Left ventricle myocardium superior (tissue), 1 donor: ENCODE measurements around the gene PIRT. TPM values are rescaled to one million over a fixed set of nuclear protein-coding genes. Genes with fewer than 3 reads are reported as not detected.
A peak's percentile ranks its signal among the peaks of the same experiment; 100 is the strongest.

Experiments used
- ATAC-seq: fragments of 200-7000 bp; cut with Tn5 transposase; one replicate; pipeline ENCODE4 v1.9.1; 2020; ENCODE audit warnings: mild to moderate bottlenecking, moderate library complexity
- DNase-seq: peaks from one replicate; pipeline ENCODE4 v3.0.0-alpha.2; 2020
- intact Hi-C: fragments of 100-400 bp; cut with micrococcal nuclease; formaldehyde crosslinking; loops from one replicate; pipeline ENCODE4 v1.11.0; 2022
- total RNA-seq: library from RNA; stranded (reverse); fragmentation: NEBNext Ultra II Directional; extraction: Animal tissue kit (Norgen Biotek cat#: 25700); gene quantifications from one replicate; pipeline ENCODE4 v1.2.1, GENCODE V29; 2021
- donor health status: DM: no; HTN: yes; CAD: no; lungs with severe emphysema.

The PIRT gene
- total RNA-seq, 1 donor from 2014 or later = not detected

DNA sequence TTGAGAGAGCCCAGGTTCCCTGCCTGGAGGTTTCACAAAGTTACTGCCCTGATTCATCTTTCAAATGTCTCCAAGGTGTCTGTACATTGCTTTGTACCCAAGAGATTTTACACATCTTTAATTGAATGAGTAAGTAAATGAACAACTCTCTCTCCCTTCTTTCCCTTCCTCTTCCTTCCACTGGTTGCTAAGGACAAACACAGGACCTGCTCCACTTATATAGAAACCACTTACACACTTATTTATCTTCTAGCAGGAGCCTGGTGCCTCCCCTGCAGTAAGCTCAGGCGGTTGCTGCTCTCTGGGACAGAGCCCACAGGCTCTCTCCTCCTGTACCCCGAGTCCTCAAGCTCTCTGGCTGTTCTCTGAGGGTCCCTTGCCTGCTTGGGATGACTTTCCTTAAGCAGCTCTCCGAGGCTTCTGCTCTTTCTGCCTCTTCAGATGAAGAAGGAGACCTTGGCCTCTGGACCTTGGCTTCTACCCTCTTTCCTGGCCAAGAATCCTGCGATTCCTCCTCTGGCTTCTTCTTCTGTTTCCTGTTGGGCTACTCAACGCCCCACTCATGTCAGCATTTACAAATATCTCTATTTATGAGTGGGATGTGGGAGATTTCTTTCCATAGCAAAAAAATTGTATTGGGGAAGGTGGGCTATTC, 9.9 kb downstream of the PIRT start:
- DNase-seq = no peak
- intact Hi-C loops = no loop called here
- ATAC-seq = no peak

DNA sequence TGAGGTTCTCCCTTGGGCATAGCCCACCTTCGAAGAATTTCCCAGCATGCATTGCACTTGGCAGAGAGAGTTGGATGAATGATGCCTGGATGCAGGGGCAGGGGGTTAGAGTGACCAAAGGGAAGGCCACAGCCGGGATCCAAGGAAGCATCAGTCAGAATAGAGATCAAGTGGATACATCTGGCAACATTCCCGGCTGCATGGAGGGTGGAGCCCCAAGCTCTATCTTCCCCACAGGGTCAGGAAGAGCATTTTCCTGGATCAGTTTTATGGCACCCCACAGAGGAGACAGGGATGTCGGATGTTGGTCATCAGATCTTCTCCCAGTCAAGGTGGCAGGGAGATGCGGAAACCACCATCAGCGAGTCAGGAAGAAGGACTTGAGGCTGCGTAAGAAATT, 13.0 kb downstream of the PIRT start:
- no peak for DNase-seq
- intact Hi-C loops = no loop called here
- ATAC-seq = no peak

DNA sequence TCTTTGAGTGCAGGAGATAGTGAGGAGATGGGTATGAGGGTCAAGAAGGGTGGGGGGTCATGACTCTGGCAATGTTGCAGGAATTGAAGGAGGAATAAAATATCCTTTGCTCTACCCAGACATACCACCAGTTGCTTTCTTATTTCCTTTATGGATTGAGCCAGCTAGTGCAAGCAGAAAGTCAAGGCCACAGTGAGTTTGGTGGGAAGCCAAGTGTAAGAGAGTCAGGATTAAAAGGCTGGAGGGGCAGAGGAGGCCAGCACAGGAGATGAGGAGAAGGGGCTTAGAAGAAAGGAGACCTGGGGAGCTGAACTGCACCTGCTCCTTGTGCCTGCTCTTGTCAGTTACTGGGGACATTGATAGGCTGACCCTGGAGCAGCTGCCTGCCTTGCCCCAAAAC, 16.1 kb downstream of the PIRT start:
- ATAC-seq (no peak), DNase-seq (no peak)
- intact Hi-C loops = no loop called here

- DNase-seq = no peak
Measured at GRCh38 chr17:10821054-10821453, 16.8 kb downstream of the PIRT start.

GRCh38 chr17:10815319-10815718, 22.6 kb downstream of the PIRT start:
- DNase-seq (no peak), ATAC-seq (no peak)
- intact Hi-C loops = no loop called here

More at GRCh38 chr17:10821054-10821453, 16.8 kb downstream of the PIRT start:
- intact Hi-C loops = no loop called here
- no peak for ATAC-seq

- ATAC-seq (no peak), DNase-seq (no peak)
- intact Hi-C loops = no loop called here
Measured at GRCh38 chr17:10814075-10814474, 23.8 kb downstream of the PIRT start.

- peak; percentile 74 for DNase-seq
- peak; percentile 90 for ATAC-seq
- intact Hi-C loops = no loop called here
Measured at GRCh38 chr17:10812674-10813073, 25.2 kb downstream of the PIRT start.

DNA sequence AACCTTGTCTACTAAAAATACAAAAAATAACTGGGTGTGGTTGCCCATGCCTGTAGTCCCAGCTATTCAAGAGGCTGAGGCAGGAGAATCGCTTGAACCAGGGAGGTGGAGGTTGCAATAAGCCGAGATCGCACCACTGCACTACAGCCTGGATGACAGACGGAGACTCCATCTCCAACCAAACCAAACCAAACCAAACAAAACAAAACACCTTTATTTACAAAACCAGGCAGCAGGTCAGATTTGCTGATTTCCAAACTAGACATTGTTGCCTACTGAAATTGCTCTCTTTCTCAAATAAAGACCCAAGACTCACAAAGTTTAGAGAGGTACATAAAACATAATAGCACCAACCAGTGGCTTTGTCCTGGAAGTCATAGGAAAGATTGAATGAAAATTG, 28.3 kb downstream of the PIRT start:
- DNase-seq = no peak
- no peak for ATAC-seq
- intact Hi-C loops = no loop called here

- DNase-seq (no peak), ATAC-seq (no peak)
- intact Hi-C loops = no loop called here
Measured at GRCh38 chr17:10807704-10808128, 30.2 kb downstream of the PIRT start.

- ATAC-seq (no peak), DNase-seq (no peak)
- intact Hi-C loops = no loop called here
Measured at GRCh38 chr17:10806545-10807262, 31.2 kb downstream of the PIRT start.

DNA sequence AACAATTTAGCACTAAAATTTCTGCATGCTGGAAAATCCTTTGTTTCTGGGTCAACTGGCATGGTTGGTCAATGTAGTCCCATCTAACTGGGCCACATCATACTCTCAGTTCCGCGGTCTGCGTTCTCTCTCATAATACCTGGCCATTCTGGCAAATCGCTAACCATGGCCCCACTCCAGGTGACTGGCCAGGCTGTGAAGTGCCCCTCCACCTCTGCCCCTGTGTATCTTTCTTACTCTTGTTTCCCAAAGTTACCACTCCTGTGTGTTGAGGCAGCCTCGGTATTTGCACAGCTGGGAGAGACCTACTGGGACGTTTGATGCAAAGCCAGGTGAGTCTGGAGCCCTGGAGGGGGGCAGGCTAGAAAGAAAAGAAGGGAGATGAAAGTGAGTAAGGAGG, 32.0 kb downstream of the PIRT start:
- DNase-seq = no peak
- no peak for ATAC-seq
- intact Hi-C loops = no loop called here

DNA sequence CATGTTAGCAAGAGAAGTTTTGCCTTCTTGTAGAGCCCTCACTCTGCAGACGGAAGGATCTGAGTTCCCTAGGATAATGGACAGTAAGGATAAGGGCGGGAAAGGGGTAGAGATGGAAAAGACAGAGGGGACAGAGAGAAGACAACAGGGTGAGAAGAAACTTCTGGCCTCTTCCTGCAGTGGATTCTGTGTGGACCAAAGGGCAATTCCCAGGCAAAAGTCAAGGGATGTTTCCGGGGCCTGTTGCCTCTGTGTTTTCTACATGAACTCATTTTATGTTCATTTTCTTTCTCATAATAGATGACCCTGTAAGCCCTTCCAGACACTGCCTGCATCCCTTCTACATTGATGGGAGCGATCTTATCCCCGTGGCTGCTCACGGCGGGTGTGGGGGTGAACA, 33.3 kb downstream of the PIRT start:
- intact Hi-C loops = no loop called here
- ATAC-seq (no peak), DNase-seq (no peak)

GRCh38 chr17:10803830-10804475, 33.9 kb downstream of the PIRT start, which contains the start of gene TMEM238L:
Gene TMEM238L, minus strand, starts transcription at chr17:10804099. Its CDS starts 136 bp downstream, at chr17:10803963.
- peak; percentile 82 for ATAC-seq

GRCh38 chr17:10803350-10803749, 34.5 kb downstream of the PIRT start:
- intact Hi-C loops = no loop called here
- ATAC-seq = no peak
- no peak for DNase-seq

More at GRCh38 chr17:10803830-10804475, 33.9 kb downstream of the PIRT start, which contains the start of gene TMEM238L:
- intact Hi-C loops = no loop called here
- peak; percentile 44 for DNase-seq

DNA sequence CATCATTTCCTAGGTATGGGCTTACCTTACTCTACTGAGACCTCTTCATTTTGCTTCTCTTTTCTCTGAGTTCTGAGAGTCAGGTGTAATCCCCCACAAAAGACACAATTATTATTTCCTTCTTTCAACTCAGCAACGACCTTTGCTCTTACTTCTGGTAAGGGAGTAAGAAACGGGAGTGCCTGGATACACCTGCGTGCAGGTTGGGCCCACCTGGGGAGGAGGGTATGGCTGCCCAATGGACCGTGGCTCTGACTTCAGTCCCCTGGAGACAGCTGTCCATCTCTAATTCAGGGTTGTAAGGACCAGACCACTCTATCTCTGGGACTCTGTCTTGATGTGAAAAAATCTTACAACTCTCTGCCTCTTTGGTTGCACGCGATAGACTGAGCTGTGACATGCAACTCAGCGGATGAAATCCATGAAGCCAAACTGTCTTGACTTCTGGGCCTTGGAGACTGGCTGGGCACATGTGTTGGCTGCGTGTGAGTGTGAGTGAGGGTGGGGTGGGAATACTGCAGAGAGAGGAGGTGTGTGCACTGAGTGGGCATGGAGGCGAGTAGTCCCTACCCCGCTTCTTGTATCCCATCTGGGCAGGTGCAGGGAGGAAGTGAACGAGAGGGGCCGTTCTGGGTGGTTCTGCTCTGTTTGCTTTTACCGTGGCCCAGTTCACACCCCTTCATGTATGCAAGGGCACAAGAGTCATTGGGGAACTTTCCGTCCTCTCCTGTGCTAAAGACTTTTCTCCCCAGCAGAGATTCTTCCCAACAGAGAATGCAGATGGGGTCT, 35.2 kb downstream of the PIRT start:
- DNase-seq (no peak), ATAC-seq (no peak)
- intact Hi-C loops = no loop called here

DNA sequence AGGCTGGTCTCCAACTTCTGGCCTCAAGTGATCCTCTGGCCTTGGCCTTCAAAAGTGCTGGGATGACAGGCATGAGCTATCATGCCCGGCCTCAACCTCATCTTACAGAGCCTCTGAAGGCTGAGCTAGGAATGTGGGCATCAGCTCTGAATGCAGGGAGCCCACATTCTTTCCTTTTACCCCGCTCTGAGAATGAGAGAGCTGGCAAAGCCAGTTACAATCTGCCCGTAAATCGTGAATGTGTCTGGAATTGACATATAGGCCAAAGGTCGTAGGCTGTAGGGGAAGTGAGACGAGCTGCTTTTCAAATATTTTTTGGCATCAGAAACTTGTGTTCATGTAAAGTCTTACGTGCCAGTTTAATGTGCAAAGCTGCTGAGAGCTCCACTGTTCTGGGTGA, 38.5 kb downstream of the PIRT start:
- intact Hi-C loops = no loop called here
- DNase-seq (no peak), ATAC-seq (no peak)

DNA sequence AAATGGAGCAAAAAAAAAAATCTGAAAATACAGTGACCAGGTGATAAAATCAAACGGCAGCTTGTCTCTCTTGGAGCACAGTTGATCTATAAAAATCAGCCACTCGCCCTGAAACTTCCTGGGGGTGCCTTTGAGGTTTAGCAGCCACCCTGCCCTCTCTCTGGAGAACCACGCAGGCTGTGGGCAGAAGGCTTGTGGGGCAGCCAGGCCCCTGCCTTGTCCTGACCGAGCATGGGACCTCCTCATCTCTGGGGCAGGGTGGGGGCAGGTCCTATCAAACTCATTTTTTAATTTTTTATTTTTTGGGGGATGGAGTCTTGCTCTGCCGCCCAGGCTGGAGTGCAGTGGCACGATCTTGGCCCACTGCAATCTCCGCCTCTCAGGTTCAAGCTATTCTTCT, 39.0 kb downstream of the PIRT start:
- DNase-seq = no peak
- intact Hi-C loops = no loop called here
- peak; percentile 29 for ATAC-seq

DNA sequence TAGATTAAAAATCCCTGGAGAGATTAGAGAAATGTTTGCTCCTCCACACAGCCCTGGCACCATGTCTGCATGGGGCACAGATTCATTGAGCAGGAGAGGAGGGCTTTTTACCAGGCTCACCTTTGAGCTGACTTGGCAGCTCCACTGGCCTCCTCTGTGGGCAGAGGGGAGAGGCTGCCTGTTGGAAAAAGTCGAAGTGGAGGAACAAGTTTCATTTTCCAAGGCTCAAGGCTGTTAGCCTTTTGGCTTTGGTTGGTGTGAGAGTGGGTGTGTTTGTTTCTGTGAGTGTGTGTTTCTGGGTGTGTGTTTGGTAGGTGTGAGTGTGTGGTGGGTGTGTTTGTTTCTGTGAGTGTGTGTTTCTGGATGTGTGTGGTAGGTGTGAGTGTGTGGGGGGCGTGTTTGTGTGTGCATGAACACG, 39.5 kb downstream of the PIRT start:
- peak; percentile 86 for ATAC-seq
- DNase-seq = no peak
- intact Hi-C loops = no loop called here

DNA sequence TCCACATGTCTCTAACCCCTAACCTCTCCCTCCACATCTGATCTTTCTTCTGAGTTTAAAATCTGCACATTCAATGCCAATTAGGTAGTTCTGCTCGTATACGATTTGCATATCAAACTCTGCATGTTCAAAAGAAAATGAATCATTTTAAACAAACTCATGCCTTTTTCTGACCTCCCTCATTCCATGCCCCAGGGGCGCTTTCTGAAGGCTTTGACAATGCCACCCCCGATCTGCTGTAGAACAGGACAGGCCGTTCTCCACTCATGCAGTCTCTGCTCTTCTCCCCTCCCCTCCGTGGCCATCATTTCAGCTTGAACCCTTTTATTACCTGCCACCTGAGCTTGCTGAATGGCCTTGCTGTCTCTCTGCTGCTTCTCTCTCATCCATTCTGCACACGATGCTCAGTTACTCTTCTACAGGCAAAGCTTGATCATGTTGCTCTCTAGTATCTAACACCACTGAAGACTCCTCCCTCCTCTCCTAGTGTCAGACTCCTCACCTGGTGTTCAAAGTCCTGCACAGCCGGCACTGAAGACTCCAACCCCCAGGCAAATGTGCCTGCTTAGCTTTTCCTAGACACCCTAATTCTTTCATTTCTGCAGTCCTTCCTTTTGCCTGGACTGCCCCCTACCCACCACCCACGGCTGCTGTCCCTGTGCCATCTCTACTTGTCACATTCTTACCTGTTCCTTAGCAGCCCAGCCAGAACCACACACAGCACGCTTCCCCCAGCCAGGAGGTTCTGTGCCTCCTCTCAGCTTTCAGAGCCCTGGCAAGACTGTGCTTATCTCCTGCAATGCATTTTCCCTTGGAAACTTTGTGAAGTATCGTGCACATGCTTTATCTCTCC, 40.2 kb downstream of the PIRT start:
- intact Hi-C loops = no loop called here
- ATAC-seq = peak; percentile 59

More for the DNA sequence above, 40.2 kb downstream of the PIRT start:
- DNase-seq = no peak
